Activated naive CD4-positive, alpha-beta T cell treated with anti-CD3 and anti-CD28 coated beads for 36 hours (primary cell): ENCODE measurements around the gene FOXC2. TPM values are rescaled to one million over a fixed set of nuclear protein-coding genes. Genes with fewer than 3 reads are reported as not detected.

Source experiments
- CTCF ChIA-PET: fragments of 350-600 bp; sonication (Branson Sonifier 250); formaldehyde crosslinking; loops from one replicate; lab custom pipeline; 2021; ENCODE audit warnings: antibody characterized with exemption; lab: Charles Lee
- DNase-seq: peaks from one replicate; pipeline ENCODE4 v3.0.0-alpha.2; 2020
- H3K27ac Mint-ChIP-seq: one replicate; pipeline ENCODE4 v1.8.0; 2021; ENCODE audit warnings: mild to moderate bottlenecking, mixed read lengths
- H3K27me3 Mint-ChIP-seq: one replicate; pipeline ENCODE4 v1.8.0; 2021; ENCODE audit warnings: low read depth, mixed read lengths
- H3K36me3 Mint-ChIP-seq: one replicate; pipeline ENCODE4 v1.8.0; 2021; ENCODE audit warnings: low read depth, mixed read lengths
- H3K4me1 Mint-ChIP-seq: one replicate; pipeline ENCODE4 v1.8.0; 2021; ENCODE audit warnings: low read depth, mixed read lengths
- H3K4me3 Mint-ChIP-seq: one replicate; pipeline ENCODE4 v1.8.0; 2021; ENCODE audit warnings: mild to moderate bottlenecking, moderate library complexity, mixed read lengths
- H3K9me3 Mint-ChIP-seq: one replicate; pipeline ENCODE4 v1.8.0; 2021; ENCODE audit warnings: mixed read lengths
- intact Hi-C: fragments of 100-400 bp; cut with micrococcal nuclease; formaldehyde crosslinking; loops from one replicate; pipeline ENCODE4 v1.15.1; 2023
- total RNA-seq, 2 experiments: library from RNA; stranded (reverse); gene quantifications; one replicate each; pipeline ENCODE4 v1.2.3, GENCODE V29; 2021

FOXC2 gene
- total RNA-seq, 2 experiments from 2014 or later = not detected

GRCh38 chr16:86609115-86609514 lies 42.5 kb downstream of the FOXC2 start:
- CTCF ChIA-PET = no interaction called here
- intact Hi-C loops = no loop called here
- no peak for DNase-seq
- Mint-ChIP-seq H3K4me1 (peaks cover 9% of the 10 kb centered on the region), H3K4me3 (no peak overlapping the region), H3K9me3 (no peaks in the 10 kb centered on the region), H3K27me3 (peaks cover 6% of the 10 kb centered on the region), H3K27ac (no peak overlapping the region), H3K36me3 (no peaks in the 10 kb centered on the region)

- H3K9me3 Mint-ChIP-seq = no peaks in the 10 kb centered on the region
- CTCF ChIA-PET = no interaction called here
- H3K4me1 Mint-ChIP-seq = peaks cover 7% of the 10 kb centered on the region
- intact Hi-C loops = no loop called here
- DNase-seq = no peak
- H3K27me3 Mint-ChIP-seq = peaks cover 6% of the 10 kb centered on the region
- H3K4me3 Mint-ChIP-seq = no peak overlapping the region
- H3K36me3 Mint-ChIP-seq = no peaks in the 10 kb centered on the region
- H3K27ac Mint-ChIP-seq = no peak overlapping the region
These were observed 43.0 kb downstream of the FOXC2 start for GRCh38 chr16:86609661-86610060.

- Mint-ChIP-seq H3K27ac (no peak overlapping the region), H3K4me1 (no peaks in the 10 kb centered on the region), H3K27me3 (peaks cover 6% of the 10 kb centered on the region), H3K9me3 (no peaks in the 10 kb centered on the region), H3K36me3 (no peaks in the 10 kb centered on the region), H3K4me3 (no peak overlapping the region)
- CTCF ChIA-PET = no interaction called here
- intact Hi-C loops = no loop called here
- no peak for DNase-seq
These were observed 44.3 kb downstream of the FOXC2 start for GRCh38 chr16:86610779-86611524.

- Mint-ChIP-seq H3K4me1 (no peaks in the 10 kb centered on the region), H3K36me3 (no peaks in the 10 kb centered on the region), H3K9me3 (no peaks in the 10 kb centered on the region), H3K27me3 (peaks cover 6% of the 10 kb centered on the region), H3K27ac (no peak overlapping the region), H3K4me3 (no peak overlapping the region)
- DNase-seq = no peak
- intact Hi-C loops = no loop called here
- CTCF ChIA-PET = no interaction called here
These were observed 44.9 kb downstream of the FOXC2 start for GRCh38 chr16:86611525-86611855.

- Mint-ChIP-seq H3K4me1 (no peaks in the 10 kb centered on the region), H3K4me3 (no peak overlapping the region), H3K27me3 (peaks cover 6% of the 10 kb centered on the region), H3K27ac (no peak overlapping the region), H3K9me3 (no peaks in the 10 kb centered on the region), H3K36me3 (no peaks in the 10 kb centered on the region)
- intact Hi-C loops = no loop called here
- no peak for DNase-seq
- CTCF ChIA-PET = no interaction called here
These were observed 45.3 kb downstream of the FOXC2 start for GRCh38 chr16:86611941-86612340.

- Mint-ChIP-seq H3K27me3 (peaks cover 1% of the 10 kb centered on the region), H3K4me3 (no peak overlapping the region), H3K36me3 (no peaks in the 10 kb centered on the region), H3K9me3 (no peaks in the 10 kb centered on the region), H3K4me1 (no peaks in the 10 kb centered on the region), H3K27ac (no peak overlapping the region)
- no peak for DNase-seq
- CTCF ChIA-PET = interaction anchor here (0.5 to 0.6 kb wide), 2 partner anchors 8 to 684 kb away, joined by 3 read pairs; no protein-coding TSS in a partner anchor
- intact Hi-C loops = no loop called here
These were observed 48.1 kb downstream of the FOXC2 start for GRCh38 chr16:86614699-86615098.

GRCh38 chr16:86616906-86617305 lies 50.3 kb downstream of the FOXC2 start:
- CTCF ChIA-PET = interaction anchor here (0.6 kb wide), 1 partner anchor 662 kb away, joined by 3 read pairs; no protein-coding TSS in a partner anchor
- no peaks in the 10 kb centered on the region for H3K36me3 Mint-ChIP-seq
- H3K4me3 Mint-ChIP-seq = no peak overlapping the region
- H3K27me3 Mint-ChIP-seq = no peaks in the 10 kb centered on the region
- no peak for DNase-seq
- H3K9me3 Mint-ChIP-seq = no peaks in the 10 kb centered on the region
- H3K27ac Mint-ChIP-seq = no peak overlapping the region
- H3K4me1 Mint-ChIP-seq = no peaks in the 10 kb centered on the region
- intact Hi-C loops = no loop called here

GRCh38 chr16:86618431-86619238 lies 52.0 kb downstream of the FOXC2 start:
- H3K27ac Mint-ChIP-seq = no peak overlapping the region
- CTCF ChIA-PET = no interaction called here
- no peak for DNase-seq
- H3K36me3 Mint-ChIP-seq = no peaks in the 10 kb centered on the region
- no peaks in the 10 kb centered on the region for H3K9me3 Mint-ChIP-seq
- H3K27me3 Mint-ChIP-seq = no peaks in the 10 kb centered on the region
- H3K4me3 Mint-ChIP-seq = no peak overlapping the region
- H3K4me1 Mint-ChIP-seq = no peaks in the 10 kb centered on the region
- intact Hi-C loops = no loop called here

Other genes starting within 250 kb of the FOXC2 start
- not detected for gene FOXF1, start 56.3 kb upstream of the FOXC2 start, total RNA-seq
- gene MTHFSD, start 11.6 kb upstream of the FOXC2 start, total RNA-seq = 10 to 100 TPM; 21.9 to 24.1 TPM
- not detected for gene FOXL1, start 11.7 kb downstream of the FOXC2 start, total RNA-seq